ENCODE data around the gene MARCHF9.

The MARCHF9 gene

GRCh38 chr12:57726884-57727757, 27.8 kb upstream of the MARCHF9 start:
- H3K79me2 ChIP-seq (ENCODE audit: insufficient read depth, low read length) = no peaks in the 10 kb centered on the region
- no peak overlapping the region for H3K9ac ChIP-seq (ENCODE audit: low read length)
- H3K27me3 ChIP-seq (ENCODE audit: low read length) = no peaks in the 10 kb centered on the region
- H2AFZ ChIP-seq (ENCODE audit: low read depth, low read length, severe bottlenecking) = no peak overlapping the region
- no peak overlapping the region for H3K4me3 ChIP-seq (ENCODE audit: insufficient read depth, low read length, poor library complexity, severe bottlenecking)
- H3K36me3 ChIP-seq (ENCODE audit: low read length) = peaks cover 3% of the 10 kb centered on the region; the same call in 1 of the 2 replicates
- no peaks in the 10 kb centered on the region for H4K20me1 ChIP-seq (ENCODE audit: low read depth, low read length)
- H3K9me2 ChIP-seq (replicated peaks; ENCODE audit: insufficient read depth, low read length) = no peaks in the 10 kb centered on the region
- no peaks in the 10 kb centered on the region for H3K9me3 ChIP-seq (ENCODE audit: insufficient read depth, low read length)
- no peak overlapping the region for H3K4me2 ChIP-seq (ENCODE audit: low read depth, low read length, poor library complexity, severe bottlenecking)
- no peaks in the 10 kb centered on the region for H3F3A ChIP-seq (ENCODE audit: insufficient read depth)
- TF ChIP-seq EZH2phosphoT487 (conservative IDR thresholded peaks at IDR 0.05; ENCODE audit: low read length) = no peak
- TF ChIP-seq, protein P1, sequence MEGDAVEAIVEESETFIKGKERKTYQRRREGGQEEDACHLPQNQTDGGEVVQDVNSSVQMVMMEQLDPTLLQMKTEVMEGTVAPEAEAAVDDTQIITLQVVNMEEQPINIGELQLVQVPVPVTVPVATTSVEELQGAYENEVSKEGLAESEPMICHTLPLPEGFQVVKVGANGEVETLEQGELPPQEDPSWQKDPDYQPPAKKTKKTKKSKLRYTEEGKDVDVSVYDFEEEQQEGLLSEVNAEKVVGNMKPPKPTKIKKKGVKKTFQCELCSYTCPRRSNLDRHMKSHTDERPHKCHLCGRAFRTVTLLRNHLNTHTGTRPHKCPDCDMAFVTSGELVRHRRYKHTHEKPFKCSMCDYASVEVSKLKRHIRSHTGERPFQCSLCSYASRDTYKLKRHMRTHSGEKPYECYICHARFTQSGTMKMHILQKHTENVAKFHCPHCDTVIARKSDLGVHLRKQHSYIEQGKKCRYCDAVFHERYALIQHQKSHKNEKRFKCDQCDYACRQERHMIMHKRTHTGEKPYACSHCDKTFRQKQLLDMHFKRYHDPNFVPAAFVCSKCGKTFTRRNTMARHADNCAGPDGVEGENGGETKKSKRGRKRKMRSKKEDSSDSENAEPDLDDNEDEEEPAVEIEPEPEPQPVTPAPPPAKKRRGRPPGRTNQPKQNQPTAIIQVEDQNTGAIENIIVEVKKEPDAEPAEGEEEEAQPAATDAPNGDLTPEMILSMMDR (IDR thresholded peaks at IDR 0.05; ENCODE audit: insufficient read depth, low read length, poor library complexity, severe bottlenecking) = no peak
- no peak overlapping the region for H3K27ac ChIP-seq (ENCODE audit: low read depth, low read length)

- no peaks in the 10 kb centered on the region for H3F3A ChIP-seq (ENCODE audit: insufficient read depth)
- no peaks in the 10 kb centered on the region for H4K20me1 ChIP-seq (ENCODE audit: low read depth, low read length)
- H3K9me3 ChIP-seq (ENCODE audit: insufficient read depth, low read length) = no peaks in the 10 kb centered on the region
- no peak overlapping the region for H3K9ac ChIP-seq (ENCODE audit: low read length)
- H3K9me2 ChIP-seq (replicated peaks; ENCODE audit: insufficient read depth, low read length) = no peaks in the 10 kb centered on the region
- H3K36me3 ChIP-seq (ENCODE audit: low read length) = peaks cover 3% of the 10 kb centered on the region; the same call in 1 of the 2 replicates
- H3K27ac ChIP-seq (ENCODE audit: low read depth, low read length) = no peak overlapping the region
- no peak overlapping the region for H2AFZ ChIP-seq (ENCODE audit: low read depth, low read length, severe bottlenecking)
- H3K79me2 ChIP-seq (ENCODE audit: insufficient read depth, low read length) = no peaks in the 10 kb centered on the region
- TF ChIP-seq, protein P1 (IDR thresholded peaks at IDR 0.05; ENCODE audit: insufficient read depth, low read length, poor library complexity, severe bottlenecking) = no peak
- TF ChIP-seq EZH2phosphoT487 (conservative IDR thresholded peaks at IDR 0.05; ENCODE audit: low read length) = no peak
- no peaks in the 10 kb centered on the region for H3K27me3 ChIP-seq (ENCODE audit: low read length)
- H3K4me3 ChIP-seq (ENCODE audit: insufficient read depth, low read length, poor library complexity, severe bottlenecking) = no peak overlapping the region
- no peak overlapping the region for H3K4me2 ChIP-seq (ENCODE audit: low read depth, low read length, poor library complexity, severe bottlenecking)
Observed at GRCh38 chr12:57727758-57728395, 27.0 kb upstream of the MARCHF9 start.

GRCh38 chr12:57729321-57729844, 25.5 kb upstream of the MARCHF9 start:
- TF ChIP-seq EZH2phosphoT487 (conservative IDR thresholded peaks at IDR 0.05; ENCODE audit: low read length) = no peak
- TF ChIP-seq, protein P1 (IDR thresholded peaks at IDR 0.05; ENCODE audit: insufficient read depth, low read length, poor library complexity, severe bottlenecking) = no peak
- Histone ChIP-seq H4K20me1 (ENCODE audit: low read depth, low read length) (no peaks in the 10 kb centered on the region), H3K79me2 (ENCODE audit: insufficient read depth, low read length) (no peaks in the 10 kb centered on the region), H3F3A (ENCODE audit: insufficient read depth) (no peaks in the 10 kb centered on the region), H3K36me3 (ENCODE audit: low read length) (peaks cover 3% of the 10 kb centered on the region; the same call in 1 of the 2 replicates), H3K9ac (ENCODE audit: low read length) (no peak overlapping the region), H3K27me3 (ENCODE audit: low read length) (no peaks in the 10 kb centered on the region), H3K4me2 (ENCODE audit: low read depth, low read length, poor library complexity, severe bottlenecking) (no peak overlapping the region), H3K27ac (ENCODE audit: low read depth, low read length) (no peak overlapping the region), H3K4me3 (ENCODE audit: insufficient read depth, low read length, poor library complexity, severe bottlenecking) (no peak overlapping the region), H2AFZ (ENCODE audit: low read depth, low read length, severe bottlenecking) (no peak overlapping the region), H3K9me2 (replicated peaks; ENCODE audit: insufficient read depth, low read length) (no peaks in the 10 kb centered on the region), H3K9me3 (ENCODE audit: insufficient read depth, low read length) (no peaks in the 10 kb centered on the region)
